MM.1S (cell line): ENCODE data around the gene TBX1.

ENCODE experiments used
- DNase-seq: peaks from one replicate; pipeline ENCODE4 v3.0.0-alpha.2; 2015
- H2AFZ ChIP-seq: fragments of 300-600 bp; sonication (generic); 2 replicates; pipeline ENCODE4 v1.6.0; 2016; ENCODE audit warnings: antibody characterized with exemption, low read length
- H3F3A ChIP-seq: fragments of 300-600 bp; sonication (generic); 2 replicates; pipeline ENCODE4 v1.6.1; 2016; ENCODE audit warnings: mild to moderate bottlenecking, antibody characterized with exemption, low read length, moderate library complexity, mixed read lengths; ENCODE audit not compliant: insufficient read depth
- H3K27ac ChIP-seq: fragments of 300-600 bp; sonication (generic); 2 replicates; pipeline ENCODE4 v1.5.1; 2016; ENCODE audit warnings: mild to moderate bottlenecking, low read length
- H3K27me3 ChIP-seq: fragments of 300-600 bp; sonication (generic); replicated peaks from 2 replicates; pipeline ENCODE4 v1.6.0; 2016; ENCODE audit warnings: low read length; ENCODE audit not compliant: insufficient read depth
- H3K36me3 ChIP-seq: fragments of 300-600 bp; sonication (generic); replicated peaks from 2 replicates; pipeline ENCODE4 v1.6.1; 2016; ENCODE audit warnings: mild to moderate bottlenecking, low read length, mixed read lengths; ENCODE audit not compliant: insufficient read depth
- H3K4me1 ChIP-seq: fragments of 300-600 bp; sonication (generic); 2 replicates; pipeline ENCODE4 v1.6.1; 2016; ENCODE audit warnings: low read length, mixed read lengths
- H3K4me2 ChIP-seq: fragments of 300-600 bp; sonication (generic); 2 replicates; pipeline ENCODE4 v1.6.0; 2016; ENCODE audit warnings: low read depth, low read length
- H3K4me3 ChIP-seq: fragments of 300-600 bp; sonication (generic); 2 replicates; pipeline ENCODE4 v1.5.1; 2016; ENCODE audit warnings: low read length, mixed read lengths
- H3K79me2 ChIP-seq: fragments of 300-600 bp; sonication (generic); 2 replicates; pipeline ENCODE4 v1.6.1; 2016; ENCODE audit warnings: mixed run types, low read length, mixed read lengths
- H3K9ac ChIP-seq: fragments of 300-600 bp; sonication (generic); 2 replicates; pipeline ENCODE4 v1.6.1; 2016; ENCODE audit warnings: low read length, mixed read lengths
- H3K9me2 ChIP-seq: fragments of 300-600 bp; sonication (generic); replicated peaks from 2 replicates; pipeline ENCODE4 v1.6.1; 2016; ENCODE audit warnings: mild to moderate bottlenecking, low read length, mixed read lengths; ENCODE audit not compliant: insufficient read depth
- H3K9me3 ChIP-seq: fragments of 300-600 bp; sonication (generic); replicated peaks from 2 replicates; pipeline ENCODE4 v1.6.1; 2016; ENCODE audit warnings: mild to moderate bottlenecking, low read length, mixed read lengths; ENCODE audit not compliant: insufficient read depth
- H4K20me1 ChIP-seq: fragments of 300-600 bp; sonication (generic); 2 replicates; pipeline ENCODE4 v1.6.1; 2016; ENCODE audit warnings: mild to moderate bottlenecking, low read length, moderate library complexity, mixed read lengths; ENCODE audit not compliant: insufficient read depth
- CTCF ChIP-seq: fragments of 300-600 bp; sonication (generic); IDR thresholded peaks from 2 replicates; pipeline ENCODE4 v1.5.1; 2016; ENCODE audit warnings: antibody characterized with exemption, low read length, mixed read lengths
- EZH2 ChIP-seq: fragments of 300-600 bp; sonication (generic); optimal IDR thresholded peaks from 2 replicates; pipeline ENCODE3; 2017; ENCODE audit warnings: low read depth, mild to moderate bottlenecking, antibody characterized with exemption, low read length, mixed read lengths
- EZH2phosphoT487 ChIP-seq: fragments of 300-600 bp; sonication (generic); IDR thresholded peaks from 2 replicates; pipeline ENCODE4 v1.6.1; 2018; ENCODE audit warnings: antibody characterized with exemption, low read length

TBX1 gene

GRCh38 chr22:19760951-19761724 is 560 bp downstream of the TBX1 start:
- H3K4me3 ChIP-seq, result no peak overlapping the region
- no peak for TF ChIP-seq CTCF
- TF ChIP-seq EZH2phosphoT487, result no peak
- TF ChIP-seq EZH2, result no peak
- H3K4me2 ChIP-seq, result no peak overlapping the region
- no peak overlapping the region for H3K9ac ChIP-seq
- H3K9me3 ChIP-seq, result no peaks in the 10 kb centered on the region
- peaks cover 9% of the 10 kb centered on the region for H3F3A ChIP-seq
- H3K9me2 ChIP-seq, result no peaks in the 10 kb centered on the region
- H3K27me3 ChIP-seq, result peaks cover 82% of the 10 kb centered on the region
- no peaks in the 10 kb centered on the region for H3K79me2 ChIP-seq
- H3K36me3 ChIP-seq, result no peaks in the 10 kb centered on the region
- H3K4me1 ChIP-seq, result 0 out of 2 replicates have a peak, but pooled peaks cover 3% of the 10 kb centered on the region
- no peaks in the 10 kb centered on the region for H4K20me1 ChIP-seq
- no peak overlapping the region for H3K27ac ChIP-seq
- DNase-seq, result no peak
- no peak overlapping the region for H2AFZ ChIP-seq

- no peaks in the 10 kb centered on the region for H3K36me3 ChIP-seq
- no peaks in the 10 kb centered on the region for H3K9me3 ChIP-seq
- H3K4me1 ChIP-seq, result no peaks in the 10 kb centered on the region
- no peak overlapping the region for H2AFZ ChIP-seq
- H3K4me2 ChIP-seq, result no peak overlapping the region
- peaks cover 9% of the 10 kb centered on the region for H3F3A ChIP-seq
- H3K27me3 ChIP-seq, result peaks cover 82% of the 10 kb centered on the region
- H3K27ac ChIP-seq, result no peak overlapping the region
- H4K20me1 ChIP-seq, result no peaks in the 10 kb centered on the region
- TF ChIP-seq EZH2, result no peak
- no peak for TF ChIP-seq CTCF
- no peak for TF ChIP-seq EZH2phosphoT487
- DNase-seq, result no peak
- H3K9ac ChIP-seq, result no peak overlapping the region
- no peaks in the 10 kb centered on the region for H3K9me2 ChIP-seq
- H3K79me2 ChIP-seq, result no peaks in the 10 kb centered on the region
- H3K4me3 ChIP-seq, result no peak overlapping the region
Observed at GRCh38 chr22:19761725-19762567, 1.4 kb downstream of the TBX1 start.

GRCh38 chr22:19762568-19763457 is 2.2 kb downstream of the TBX1 start:
- Histone ChIP-seq H3F3A (peaks cover 2% of the 10 kb centered on the region), H3K4me1 (no peaks in the 10 kb centered on the region), H3K9me2 (no peaks in the 10 kb centered on the region), H3K9me3 (no peaks in the 10 kb centered on the region), H4K20me1 (no peaks in the 10 kb centered on the region), H3K36me3 (no peaks in the 10 kb centered on the region), H3K4me3 (no peak overlapping the region; the same call in 1 of the 2 replicates), H3K27me3 (peaks cover 82% of the 10 kb centered on the region), H3K9ac (no peak overlapping the region), H3K4me2 (peak overlapping the region; percentile 34; the same call in 1 of the 2 replicates), H3K27ac (no peak overlapping the region), H3K79me2 (no peaks in the 10 kb centered on the region), H2AFZ (no peak overlapping the region)
- no peak for TF ChIP-seq EZH2
- no peak for TF ChIP-seq EZH2phosphoT487
- no peak for TF ChIP-seq CTCF
- DNase-seq, result no peak
